Measurements from ENCODE around the gene CBX5. TPM values are rescaled to one million over a fixed set of nuclear protein-coding genes. Genes with fewer than 3 reads are reported as not detected.

Gene CBX5
- total and polyA plus RNA-seq, 10 of the 15 experiments (the other 5 are each of a cell fraction or from before 2014, with no cell fraction given) = 46.7 to 138 (median 74.6) TPM

DNA sequence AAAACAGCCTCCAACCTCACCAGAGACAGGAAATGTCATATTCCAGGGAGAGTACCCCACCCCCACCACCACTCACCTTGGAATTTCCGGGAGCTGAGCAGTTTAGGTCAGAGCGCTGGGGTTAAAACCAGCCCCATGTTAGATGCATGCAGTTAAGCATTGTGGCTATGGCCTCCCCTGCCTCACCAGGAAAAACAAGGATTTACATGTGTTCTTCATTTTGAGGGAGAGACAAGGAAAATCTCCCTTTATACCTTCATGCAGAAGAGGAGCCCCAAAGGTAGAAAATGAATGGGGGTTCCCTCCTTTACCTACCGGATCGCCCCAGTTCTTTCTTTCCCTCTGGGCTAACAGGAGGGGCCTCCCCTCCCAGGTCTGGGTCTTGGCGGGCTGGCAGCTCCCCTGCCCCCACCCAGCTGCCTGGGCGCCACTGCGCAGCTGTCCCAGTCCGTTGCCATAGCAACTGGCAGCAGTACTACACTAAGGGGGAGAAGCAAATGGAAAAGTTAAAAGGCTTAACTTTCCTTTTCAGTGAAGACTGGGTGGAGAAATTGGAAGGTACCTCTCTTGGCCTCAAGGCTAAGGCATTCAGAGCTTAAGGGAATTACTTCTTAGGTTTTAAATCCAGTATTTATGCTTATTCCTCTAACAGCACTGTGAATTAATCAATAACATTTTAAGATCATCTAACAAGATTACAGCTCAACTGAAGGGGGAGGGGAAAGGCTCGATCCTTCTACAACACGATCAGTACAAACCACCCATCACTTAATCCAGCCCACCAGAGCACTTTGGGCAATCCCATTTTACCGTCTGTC is 20.5 kb downstream of the CBX5 start (continued):
- TF ChIP-seq, protein P1, sequence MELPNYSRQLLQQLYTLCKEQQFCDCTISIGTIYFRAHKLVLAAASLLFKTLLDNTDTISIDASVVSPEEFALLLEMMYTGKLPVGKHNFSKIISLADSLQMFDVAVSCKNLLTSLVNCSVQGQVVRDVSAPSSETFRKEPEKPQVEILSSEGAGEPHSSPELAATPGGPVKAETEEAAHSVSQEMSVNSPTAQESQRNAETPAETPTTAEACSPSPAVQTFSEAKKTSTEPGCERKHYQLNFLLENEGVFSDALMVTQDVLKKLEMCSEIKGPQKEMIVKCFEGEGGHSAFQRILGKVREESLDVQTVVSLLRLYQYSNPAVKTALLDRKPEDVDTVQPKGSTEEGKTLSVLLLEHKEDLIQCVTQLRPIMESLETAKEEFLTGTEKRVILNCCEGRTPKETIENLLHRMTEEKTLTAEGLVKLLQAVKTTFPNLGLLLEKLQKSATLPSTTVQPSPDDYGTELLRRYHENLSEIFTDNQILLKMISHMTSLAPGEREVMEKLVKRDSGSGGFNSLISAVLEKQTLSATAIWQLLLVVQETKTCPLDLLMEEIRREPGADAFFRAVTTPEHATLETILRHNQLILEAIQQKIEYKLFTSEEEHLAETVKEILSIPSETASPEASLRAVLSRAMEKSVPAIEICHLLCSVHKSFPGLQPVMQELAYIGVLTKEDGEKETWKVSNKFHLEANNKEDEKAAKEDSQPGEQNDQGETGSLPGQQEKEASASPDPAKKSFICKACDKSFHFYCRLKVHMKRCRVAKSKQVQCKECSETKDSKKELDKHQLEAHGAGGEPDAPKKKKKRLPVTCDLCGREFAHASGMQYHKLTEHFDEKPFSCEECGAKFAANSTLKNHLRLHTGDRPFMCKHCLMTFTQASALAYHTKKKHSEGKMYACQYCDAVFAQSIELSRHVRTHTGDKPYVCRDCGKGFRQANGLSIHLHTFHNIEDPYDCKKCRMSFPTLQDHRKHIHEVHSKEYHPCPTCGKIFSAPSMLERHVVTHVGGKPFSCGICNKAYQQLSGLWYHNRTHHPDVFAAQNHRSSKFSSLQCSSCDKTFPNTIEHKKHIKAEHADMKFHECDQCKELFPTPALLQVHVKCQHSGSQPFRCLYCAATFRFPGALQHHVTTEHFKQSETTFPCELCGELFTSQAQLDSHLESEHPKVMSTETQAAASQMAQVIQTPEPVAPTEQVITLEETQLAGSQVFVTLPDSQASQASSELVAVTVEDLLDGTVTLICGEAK (IDR thresholded peaks at IDR 0.05; ENCODE audit: borderline replicate concordance) = peak; percentile 54; the same call in 1 of the 2 replicates
- TF ChIP-seq, protein P2, sequence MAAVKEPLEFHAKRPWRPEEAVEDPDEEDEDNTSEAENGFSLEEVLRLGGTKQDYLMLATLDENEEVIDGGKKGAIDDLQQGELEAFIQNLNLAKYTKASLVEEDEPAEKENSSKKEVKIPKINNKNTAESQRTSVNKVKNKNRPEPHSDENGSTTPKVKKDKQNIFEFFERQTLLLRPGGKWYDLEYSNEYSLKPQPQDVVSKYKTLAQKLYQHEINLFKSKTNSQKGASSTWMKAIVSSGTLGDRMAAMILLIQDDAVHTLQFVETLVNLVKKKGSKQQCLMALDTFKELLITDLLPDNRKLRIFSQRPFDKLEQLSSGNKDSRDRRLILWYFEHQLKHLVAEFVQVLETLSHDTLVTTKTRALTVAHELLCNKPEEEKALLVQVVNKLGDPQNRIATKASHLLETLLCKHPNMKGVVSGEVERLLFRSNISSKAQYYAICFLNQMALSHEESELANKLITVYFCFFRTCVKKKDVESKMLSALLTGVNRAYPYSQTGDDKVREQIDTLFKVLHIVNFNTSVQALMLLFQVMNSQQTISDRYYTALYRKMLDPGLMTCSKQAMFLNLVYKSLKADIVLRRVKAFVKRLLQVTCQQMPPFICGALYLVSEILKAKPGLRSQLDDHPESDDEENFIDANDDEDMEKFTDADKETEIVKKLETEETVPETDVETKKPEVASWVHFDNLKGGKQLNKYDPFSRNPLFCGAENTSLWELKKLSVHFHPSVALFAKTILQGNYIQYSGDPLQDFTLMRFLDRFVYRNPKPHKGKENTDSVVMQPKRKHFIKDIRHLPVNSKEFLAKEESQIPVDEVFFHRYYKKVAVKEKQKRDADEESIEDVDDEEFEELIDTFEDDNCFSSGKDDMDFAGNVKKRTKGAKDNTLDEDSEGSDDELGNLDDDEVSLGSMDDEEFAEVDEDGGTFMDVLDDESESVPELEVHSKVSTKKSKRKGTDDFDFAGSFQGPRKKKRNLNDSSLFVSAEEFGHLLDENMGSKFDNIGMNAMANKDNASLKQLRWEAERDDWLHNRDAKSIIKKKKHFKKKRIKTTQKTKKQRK (IDR thresholded peaks at IDR 0.05; ENCODE audit: low read depth, low read length) = no peak
- TF ChIP-seq TARDBP (IDR thresholded peaks at IDR 0.05; ENCODE audit: borderline replicate concordance) (no peak), JUNB (IDR thresholded peaks at IDR 0.05) (no peak), ZNF384 (IDR thresholded peaks at IDR 0.05; ENCODE audit: borderline replicate concordance, low read depth, low read length) (no peak), PML (IDR thresholded peaks at IDR 0.05; ENCODE audit: low read length) (no peak), MYC (IDR thresholded peaks at IDR 0.05; ENCODE audit: insufficient read depth, insufficient read length, insufficient replicate concordance, low read length, severe bottlenecking) (no peak), RB1 (IDR thresholded peaks at IDR 0.05; ENCODE audit: borderline replicate concordance) (peak; percentile 89; the same call in 1 of the 2 replicates), RFX5 (IDR thresholded peaks at IDR 0.05; ENCODE audit: low read depth, low read length) (peak; percentile 85; the same call in 1 of the 2 replicates), ZNF24 (IDR thresholded peaks at IDR 0.05) (no peak), SREBF1 (IDR thresholded peaks at IDR 0.05; ENCODE audit: low read length) (no peak), NRF1 (conservative IDR thresholded peaks at IDR 0.05; ENCODE audit: low read depth, low read length) (peak; percentile 67), RUNX3 (IDR thresholded peaks at IDR 0.05; ENCODE audit: low read length) (0 out of 2 replicates have a peak, but pooled peaks have one; percentile 0)
- TF ChIP-seq, protein P3, sequence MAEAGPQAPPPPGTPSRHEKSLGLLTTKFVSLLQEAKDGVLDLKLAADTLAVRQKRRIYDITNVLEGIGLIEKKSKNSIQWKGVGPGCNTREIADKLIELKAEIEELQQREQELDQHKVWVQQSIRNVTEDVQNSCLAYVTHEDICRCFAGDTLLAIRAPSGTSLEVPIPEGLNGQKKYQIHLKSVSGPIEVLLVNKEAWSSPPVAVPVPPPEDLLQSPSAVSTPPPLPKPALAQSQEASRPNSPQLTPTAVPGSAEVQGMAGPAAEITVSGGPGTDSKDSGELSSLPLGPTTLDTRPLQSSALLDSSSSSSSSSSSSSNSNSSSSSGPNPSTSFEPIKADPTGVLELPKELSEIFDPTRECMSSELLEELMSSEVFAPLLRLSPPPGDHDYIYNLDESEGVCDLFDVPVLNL (IDR thresholded peaks at IDR 0.05; ENCODE audit: low read depth, low read length) = no peak
- TF ChIP-seq, protein P4, sequence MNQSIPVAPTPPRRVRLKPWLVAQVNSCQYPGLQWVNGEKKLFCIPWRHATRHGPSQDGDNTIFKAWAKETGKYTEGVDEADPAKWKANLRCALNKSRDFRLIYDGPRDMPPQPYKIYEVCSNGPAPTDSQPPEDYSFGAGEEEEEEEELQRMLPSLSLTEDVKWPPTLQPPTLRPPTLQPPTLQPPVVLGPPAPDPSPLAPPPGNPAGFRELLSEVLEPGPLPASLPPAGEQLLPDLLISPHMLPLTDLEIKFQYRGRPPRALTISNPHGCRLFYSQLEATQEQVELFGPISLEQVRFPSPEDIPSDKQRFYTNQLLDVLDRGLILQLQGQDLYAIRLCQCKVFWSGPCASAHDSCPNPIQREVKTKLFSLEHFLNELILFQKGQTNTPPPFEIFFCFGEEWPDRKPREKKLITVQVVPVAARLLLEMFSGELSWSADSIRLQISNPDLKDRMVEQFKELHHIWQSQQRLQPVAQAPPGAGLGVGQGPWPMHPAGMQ (IDR thresholded peaks at IDR 0.05; ENCODE audit: borderline replicate concordance) = no peak

Data from GM12878 (cell line).